CD4-positive, alpha-beta T cell treated with Interleukin-17A for 1 hour (primary cell): ENCODE results near the gene PRKG1.

Experiments used
- DNase-seq: peaks from one replicate; pipeline ENCODE4 v3.0.0-alpha.2; 2020

PRKG1 gene

GRCh38 chr10:52048051-52048450 lies 973.8 kb downstream of the PRKG1 start:
- DNase-seq, result no peak

GRCh38 chr10:52050429-52051047 lies 976.3 kb downstream of the PRKG1 start:
- DNase-seq, result no peak

GRCh38 chr10:52053497-52053896 lies 979.2 kb downstream of the PRKG1 start:
- DNase-seq, result no peak

GRCh38 chr10:52056291-52056690 lies 982.0 kb downstream of the PRKG1 start:
- no peak for DNase-seq

- no peak for DNase-seq
Observed at GRCh38 chr10:52059089-52059488, 984.8 kb downstream of the PRKG1 start.

GRCh38 chr10:52063159-52063558 lies 988.9 kb downstream of the PRKG1 start:
- DNase-seq, result no peak

- DNase-seq, result no peak
Observed at GRCh38 chr10:52064084-52064845, 990.0 kb downstream of the PRKG1 start.

GRCh38 chr10:52066383-52066782 lies 992.1 kb downstream of the PRKG1 start:
- no peak for DNase-seq

- DNase-seq, result no peak
Observed at GRCh38 chr10:52068485-52068884, 994.2 kb downstream of the PRKG1 start.

- DNase-seq, result no peak
Observed at GRCh38 chr10:52071814-52072213, 997.5 kb downstream of the PRKG1 start.

- no peak for DNase-seq
Observed at GRCh38 chr10:52074505-52075026, 1000.3 kb downstream of the PRKG1 start.

- DNase-seq, result no peak
Observed at GRCh38 chr10:52077814-52078213, 1003.5 kb downstream of the PRKG1 start.

- no peak for DNase-seq
Observed at GRCh38 chr10:52078397-52078937, 1004.2 kb downstream of the PRKG1 start.

- DNase-seq, result no peak
Observed at GRCh38 chr10:52082307-52082706, 1008.0 kb downstream of the PRKG1 start.

- DNase-seq, result no peak
Observed at GRCh38 chr10:52083422-52083821, 1009.1 kb downstream of the PRKG1 start.

GRCh38 chr10:52092390-52092789 lies 1018.1 kb downstream of the PRKG1 start:
- DNase-seq, result no peak

GRCh38 chr10:52098130-52098529 lies 1023.8 kb downstream of the PRKG1 start:
- no peak for DNase-seq

GRCh38 chr10:52099026-52099600 lies 1024.8 kb downstream of the PRKG1 start:
- no peak for DNase-seq

- DNase-seq, result no peak
Observed at GRCh38 chr10:52100011-52100547, 1025.8 kb downstream of the PRKG1 start.

GRCh38 chr10:52105301-52105700 lies 1031.0 kb downstream of the PRKG1 start:
- no peak for DNase-seq

GRCh38 chr10:52106011-52106410 lies 1031.7 kb downstream of the PRKG1 start:
- DNase-seq, result no peak

GRCh38 chr10:52106899-52107298 lies 1032.6 kb downstream of the PRKG1 start:
- DNase-seq, result no peak

- no peak for DNase-seq
Observed at GRCh38 chr10:52108236-52108635, 1033.9 kb downstream of the PRKG1 start.
